Left forelimb (tissue), 1 donor: Measurements from ENCODE around the gene NANS.
"Not testable (repeated sequence)": the region's sequence is repeated elsewhere in the genome, so short reads cannot be mapped to it uniquely, and the experiment has no call there.

ENCODE experiments used
- DNase-seq: peaks from one replicate; pipeline ENCODE4 v3.0.0-alpha.2; 2018; ENCODE audit warnings: low spot score

Gene NANS

GRCh38 chr9:98039607-98040017 is 16.9 kb upstream of the NANS start:
- no peak for DNase-seq

GRCh38 chr9:98040212-98040611 is 16.3 kb upstream of the NANS start:
- DNase-seq: no peak

GRCh38 chr9:98043915-98044314 is 12.6 kb upstream of the NANS start:
- no peak for DNase-seq

GRCh38 chr9:98045234-98046179 is 11.0 kb upstream of the NANS start:
- DNase-seq: no peak

- DNase-seq: no peak
Observed at GRCh38 chr9:98046180-98046543, 10.4 kb upstream of the NANS start.

GRCh38 chr9:98047002-98047401 is 9.5 kb upstream of the NANS start:
- no peak for DNase-seq

- no peak for DNase-seq
Observed at GRCh38 chr9:98049288-98050072, 7.1 kb upstream of the NANS start.

- DNase-seq: no peak
Observed at GRCh38 chr9:98050351-98050750, 6.2 kb upstream of the NANS start.

GRCh38 chr9:98054376-98054951 is 2.1 kb upstream of the NANS start:
- no peak for DNase-seq

GRCh38 chr9:98057138-98057799 is 737 bp downstream of the NANS start:
- DNase-seq: no peak

GRCh38 chr9:98062161-98062560 is 5.6 kb downstream of the NANS start:
- no peak for DNase-seq

- DNase-seq: no peak
Observed at GRCh38 chr9:98064623-98065392, 8.3 kb downstream of the NANS start.

GRCh38 chr9:98066235-98066634 is 9.7 kb downstream of the NANS start:
- no peak for DNase-seq

GRCh38 chr9:98067184-98067583 is 10.7 kb downstream of the NANS start:
- no peak for DNase-seq

GRCh38 chr9:98069551-98069950 is 13.0 kb downstream of the NANS start:
- no peak for DNase-seq

GRCh38 chr9:98070704-98071103 is 14.2 kb downstream of the NANS start:
- no peak for DNase-seq

GRCh38 chr9:98071737-98072136 is 15.2 kb downstream of the NANS start:
- no peak for DNase-seq

GRCh38 chr9:98074115-98074990 is 17.8 kb downstream of the NANS start:
- DNase-seq: no peak

GRCh38 chr9:98075332-98075805 is 18.8 kb downstream of the NANS start:
- no peak for DNase-seq

GRCh38 chr9:98076514-98076890 is 20.0 kb downstream of the NANS start:
- DNase-seq: not testable (repeated sequence)
